Neutrophil (primary cell): Measurements from ENCODE around the gene SBSN.
"Not testable (repeated sequence)": the region's sequence is repeated elsewhere in the genome, so short reads cannot be mapped to it uniquely, and the experiment has no call there.

Experiments used
- H3K27ac ChIP-seq: fragments of 200-600 bp; sonication (generic); 2 replicates; pipeline ENCODE4 v1.5.1; 2016; ENCODE audit warnings: mild to moderate bottlenecking, moderate library complexity
- H3K27me3 ChIP-seq: fragments of 200-600 bp; sonication (generic); 2 replicates; pipeline ENCODE4 v1.6.0; 2016; ENCODE audit warnings: mild to moderate bottlenecking
- H3K36me3 ChIP-seq: fragments of 200-600 bp; sonication (generic); 2 replicates; pipeline ENCODE4 v1.5.1; 2017
- H3K4me1 ChIP-seq, 2 experiments: fragments of 200-600 bp in 1 of 2; sonication (generic) in 1 of 2; 1 replicate in 1 of 2; 2 replicates in 1 of 2; pipeline versions ENCODE4 v1.5.1 to v1.6.1; 2013 to 2016; ENCODE audit warnings: low read depth in 1 of 2, low read length in 1 of 2, mild to moderate bottlenecking in 1 of 2, moderate library complexity in 1 of 2; ENCODE audit not compliant: control insufficient read depth in 1 of 2, insufficient read depth in 1 of 2
- H3K4me3 ChIP-seq, 2 experiments: fragments of 200-600 bp in 1 of 2; sonication (generic) in 1 of 2; 1 replicate in 1 of 2; 2 replicates in 1 of 2; pipeline ENCODE4 v1.5.1; 2013 to 2016; ENCODE audit warnings: low read depth in 1 of 2, low read length in 1 of 2, mild to moderate bottlenecking in 1 of 2, moderate library complexity in 1 of 2
- H3K9me3 ChIP-seq: fragments of 200-600 bp; sonication (generic); 2 replicates; pipeline ENCODE4 v1.5.1; 2016
- TF ChIP-seq, protein P1 (sequence below): fragments of 200-600 bp; sonication (generic); IDR thresholded peaks from 2 replicates; pipeline ENCODE4 v1.5.1; 2016; ENCODE audit warnings: antibody characterized with exemption

The SBSN gene

DNA sequence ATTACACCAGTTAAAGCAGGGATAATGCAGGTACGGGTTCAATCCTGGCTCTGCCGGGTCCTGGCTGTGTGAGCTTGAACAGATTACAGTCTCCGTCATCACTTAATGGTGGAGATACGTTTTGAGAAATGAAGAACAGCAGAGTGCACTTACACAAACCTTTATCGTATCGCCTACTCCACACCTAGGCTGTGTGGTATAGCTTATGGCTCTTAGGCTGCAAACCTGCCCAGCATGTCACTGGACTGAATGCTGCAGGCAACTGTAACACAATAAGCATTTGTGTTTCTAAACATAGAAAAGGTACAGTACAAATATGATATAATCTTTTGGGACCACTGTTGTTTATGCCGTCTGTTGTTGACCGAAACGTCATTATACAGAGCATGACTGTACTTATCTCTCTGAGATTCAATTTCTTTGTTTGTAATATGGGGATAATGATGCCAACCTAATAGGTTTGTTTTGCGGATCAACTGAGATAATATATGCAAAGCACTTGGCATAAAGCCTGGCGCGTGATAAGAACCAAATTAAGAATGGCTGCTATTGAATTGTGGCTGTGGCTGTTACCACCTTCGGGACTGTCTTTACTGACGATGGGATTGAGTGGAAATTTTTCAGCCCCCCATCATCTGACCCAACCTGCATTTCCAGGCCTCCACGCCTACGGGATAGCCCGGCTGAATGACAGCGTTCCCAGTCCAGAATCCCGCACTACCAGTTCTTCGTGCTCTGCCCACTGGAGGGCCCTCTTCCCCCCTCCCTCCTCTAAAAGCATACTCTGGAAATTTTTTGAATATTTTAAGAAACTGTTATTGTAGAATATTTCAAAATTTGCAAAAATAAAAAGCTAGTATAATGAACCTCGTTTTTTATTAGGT lies 49.1 kb downstream of the SBSN start:
- Histone ChIP-seq H3K4me1 (no peaks in the 10 kb centered on the region), H3K9me3 (no peaks in the 10 kb centered on the region), H3K4me3 (no peak overlapping the region), H3K27ac (no peak overlapping the region), H3K36me3 (no peaks in the 10 kb centered on the region), H3K27me3 (peaks cover 10% of the 10 kb centered on the region)
- TF ChIP-seq, protein P1, sequence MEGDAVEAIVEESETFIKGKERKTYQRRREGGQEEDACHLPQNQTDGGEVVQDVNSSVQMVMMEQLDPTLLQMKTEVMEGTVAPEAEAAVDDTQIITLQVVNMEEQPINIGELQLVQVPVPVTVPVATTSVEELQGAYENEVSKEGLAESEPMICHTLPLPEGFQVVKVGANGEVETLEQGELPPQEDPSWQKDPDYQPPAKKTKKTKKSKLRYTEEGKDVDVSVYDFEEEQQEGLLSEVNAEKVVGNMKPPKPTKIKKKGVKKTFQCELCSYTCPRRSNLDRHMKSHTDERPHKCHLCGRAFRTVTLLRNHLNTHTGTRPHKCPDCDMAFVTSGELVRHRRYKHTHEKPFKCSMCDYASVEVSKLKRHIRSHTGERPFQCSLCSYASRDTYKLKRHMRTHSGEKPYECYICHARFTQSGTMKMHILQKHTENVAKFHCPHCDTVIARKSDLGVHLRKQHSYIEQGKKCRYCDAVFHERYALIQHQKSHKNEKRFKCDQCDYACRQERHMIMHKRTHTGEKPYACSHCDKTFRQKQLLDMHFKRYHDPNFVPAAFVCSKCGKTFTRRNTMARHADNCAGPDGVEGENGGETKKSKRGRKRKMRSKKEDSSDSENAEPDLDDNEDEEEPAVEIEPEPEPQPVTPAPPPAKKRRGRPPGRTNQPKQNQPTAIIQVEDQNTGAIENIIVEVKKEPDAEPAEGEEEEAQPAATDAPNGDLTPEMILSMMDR = no peak

DNA sequence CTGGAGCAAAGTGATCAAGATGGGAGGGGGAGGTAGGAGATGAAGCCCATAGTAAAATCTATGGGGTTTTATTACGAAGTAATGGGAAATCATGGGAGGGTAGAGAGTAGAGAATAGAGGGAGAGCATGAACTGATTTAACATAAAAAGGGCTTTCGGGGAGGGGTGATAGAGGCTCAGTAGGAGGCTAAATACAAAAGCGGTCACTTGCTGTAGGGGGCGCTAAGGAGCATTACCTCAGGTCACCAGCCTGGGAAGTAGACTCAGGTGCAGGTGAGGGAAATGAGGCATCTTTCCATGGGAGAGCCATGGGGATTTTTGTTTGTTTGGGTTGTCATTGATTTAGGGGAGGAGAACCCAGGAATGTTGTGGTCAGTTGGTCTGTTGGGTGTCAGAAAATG lies 52.0 kb downstream of the SBSN start:
- no peaks in the 10 kb centered on the region for H3K36me3 ChIP-seq
- no peaks in the 10 kb centered on the region for H3K27me3 ChIP-seq
- TF ChIP-seq, protein P1 = no peak
- H3K9me3 ChIP-seq = no peaks in the 10 kb centered on the region
- no peak overlapping the region for H3K27ac ChIP-seq
- H3K4me1 ChIP-seq = no peaks in the 10 kb centered on the region
- no peak overlapping the region for H3K4me3 ChIP-seq

DNA sequence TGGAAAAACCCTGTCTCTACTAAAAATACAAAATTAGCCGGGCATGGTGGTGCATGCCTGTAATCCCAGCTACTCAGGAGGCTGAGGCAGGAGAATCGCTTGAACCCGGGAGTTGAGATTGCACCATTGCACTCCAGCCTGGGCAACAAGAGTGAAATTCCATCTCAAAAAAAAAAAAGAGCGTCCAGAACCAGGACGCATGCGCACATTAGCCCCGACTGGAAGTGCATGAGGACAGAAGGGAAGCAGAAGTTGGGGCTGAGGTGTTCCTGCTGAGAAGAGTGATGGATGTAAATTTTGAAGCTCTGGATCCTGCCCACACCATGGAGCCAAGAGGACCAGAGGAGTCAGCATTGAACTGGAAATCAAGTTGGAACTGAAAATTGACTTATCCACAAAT lies 53.5 kb downstream of the SBSN start:
- not testable (repeated sequence) for H3K4me1 ChIP-seq, H3K27me3 ChIP-seq, H3K36me3 ChIP-seq, H3K4me3 ChIP-seq, H3K27ac ChIP-seq, H3K9me3 ChIP-seq

DNA sequence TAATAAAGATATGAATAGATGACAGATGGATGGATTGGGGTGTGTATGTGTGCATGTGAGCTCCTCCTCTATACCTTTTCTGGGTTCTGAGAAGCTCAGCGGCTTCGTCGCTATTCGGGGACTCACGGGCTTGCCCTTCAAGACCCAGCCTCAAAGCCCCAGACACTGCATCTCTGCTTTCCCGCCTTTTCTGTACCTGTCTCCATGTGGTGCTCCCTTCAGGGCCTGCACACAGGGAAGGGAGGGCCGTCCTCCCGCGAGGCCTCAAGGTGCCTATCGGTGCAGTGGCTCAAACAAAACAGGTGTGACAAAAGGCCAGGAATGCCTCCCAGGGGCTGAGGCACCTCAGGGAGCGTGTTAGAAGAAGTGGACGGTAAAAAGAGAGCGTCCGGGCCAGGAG lies 54.0 kb downstream of the SBSN start:
- Histone ChIP-seq H3K9me3 (no peaks in the 10 kb centered on the region), H3K27me3 (no peaks in the 10 kb centered on the region), H3K4me1 (no peaks in the 10 kb centered on the region), H3K27ac (no peak overlapping the region), H3K4me3 (no peak overlapping the region), H3K36me3 (no peaks in the 10 kb centered on the region)
- TF ChIP-seq, protein P1 = no peak
